AG04449 (cell line): ENCODE data around the gene TBC1D32.
A peak's percentile ranks its signal among the peaks of the same experiment; 100 is the strongest.
"Not testable (repeated sequence)": the region's sequence is repeated elsewhere in the genome, so short reads cannot be mapped to it uniquely, and the experiment has no call there.

Source experiments
- CTCF ChIA-PET: fragments of 350-600 bp; formaldehyde crosslinking; extraction: SDS; loops from one replicate; lab custom pipeline; 2021; ENCODE audit warnings: antibody characterized with exemption; lab: Yijun Ruan, JAX
- POLR2A ChIA-PET: fragments of 400-600, 350-600 bp; formaldehyde crosslinking; extraction: SDS; loops from one replicate; lab custom pipeline; 2020; ENCODE audit warnings: antibody characterized with exemption, inconsistent platforms; lab: Yijun Ruan, JAX
- DNase-seq: peaks from one replicate; pipeline ENCODE4 v3.0.0-alpha.2; 2010; ENCODE audit warnings: low read depth, low spot score
- H3K4me3 ChIP-seq: 2 replicates; pipeline ENCODE4 v1.5.1; 2011; ENCODE audit warnings: low read depth, mild to moderate bottlenecking, control low read depth, low read length
- TF ChIP-seq, protein P1 (sequence below): IDR thresholded peaks from one replicate; pipeline ENCODE4 v1.5.1; 2011; ENCODE audit warnings: mild to moderate bottlenecking, moderate library complexity, low read length, control low read depth, inconsistent platforms; ENCODE audit not compliant: insufficient read depth; ENCODE audit errors: missing control alignments

Gene TBC1D32

DNA sequence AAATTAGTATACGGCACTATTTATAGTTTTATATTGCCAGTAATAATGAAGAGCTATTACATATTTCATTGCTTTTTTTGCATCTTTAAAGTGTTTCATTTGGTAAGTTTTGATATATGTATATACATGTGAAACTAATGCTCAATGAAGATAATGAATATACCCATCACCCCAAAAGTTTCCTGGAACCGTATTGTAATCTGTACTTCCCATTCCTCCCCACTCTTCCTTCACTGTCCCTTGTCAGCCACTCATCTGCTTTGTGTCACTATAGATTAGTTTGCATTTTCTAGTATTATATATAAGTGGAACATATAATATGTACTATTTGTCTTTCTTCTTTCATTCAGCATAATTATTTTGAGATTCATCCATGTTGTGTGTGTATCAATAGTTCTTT, 10.3 kb upstream of the TBC1D32 start:
- H3K4me3 ChIP-seq = no peak overlapping the region
- TF ChIP-seq, protein P1, sequence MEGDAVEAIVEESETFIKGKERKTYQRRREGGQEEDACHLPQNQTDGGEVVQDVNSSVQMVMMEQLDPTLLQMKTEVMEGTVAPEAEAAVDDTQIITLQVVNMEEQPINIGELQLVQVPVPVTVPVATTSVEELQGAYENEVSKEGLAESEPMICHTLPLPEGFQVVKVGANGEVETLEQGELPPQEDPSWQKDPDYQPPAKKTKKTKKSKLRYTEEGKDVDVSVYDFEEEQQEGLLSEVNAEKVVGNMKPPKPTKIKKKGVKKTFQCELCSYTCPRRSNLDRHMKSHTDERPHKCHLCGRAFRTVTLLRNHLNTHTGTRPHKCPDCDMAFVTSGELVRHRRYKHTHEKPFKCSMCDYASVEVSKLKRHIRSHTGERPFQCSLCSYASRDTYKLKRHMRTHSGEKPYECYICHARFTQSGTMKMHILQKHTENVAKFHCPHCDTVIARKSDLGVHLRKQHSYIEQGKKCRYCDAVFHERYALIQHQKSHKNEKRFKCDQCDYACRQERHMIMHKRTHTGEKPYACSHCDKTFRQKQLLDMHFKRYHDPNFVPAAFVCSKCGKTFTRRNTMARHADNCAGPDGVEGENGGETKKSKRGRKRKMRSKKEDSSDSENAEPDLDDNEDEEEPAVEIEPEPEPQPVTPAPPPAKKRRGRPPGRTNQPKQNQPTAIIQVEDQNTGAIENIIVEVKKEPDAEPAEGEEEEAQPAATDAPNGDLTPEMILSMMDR = no peak
- ChIA-PET POLR2A (no interaction called here), CTCF (no interaction called here)
- no peak for DNase-seq

DNA sequence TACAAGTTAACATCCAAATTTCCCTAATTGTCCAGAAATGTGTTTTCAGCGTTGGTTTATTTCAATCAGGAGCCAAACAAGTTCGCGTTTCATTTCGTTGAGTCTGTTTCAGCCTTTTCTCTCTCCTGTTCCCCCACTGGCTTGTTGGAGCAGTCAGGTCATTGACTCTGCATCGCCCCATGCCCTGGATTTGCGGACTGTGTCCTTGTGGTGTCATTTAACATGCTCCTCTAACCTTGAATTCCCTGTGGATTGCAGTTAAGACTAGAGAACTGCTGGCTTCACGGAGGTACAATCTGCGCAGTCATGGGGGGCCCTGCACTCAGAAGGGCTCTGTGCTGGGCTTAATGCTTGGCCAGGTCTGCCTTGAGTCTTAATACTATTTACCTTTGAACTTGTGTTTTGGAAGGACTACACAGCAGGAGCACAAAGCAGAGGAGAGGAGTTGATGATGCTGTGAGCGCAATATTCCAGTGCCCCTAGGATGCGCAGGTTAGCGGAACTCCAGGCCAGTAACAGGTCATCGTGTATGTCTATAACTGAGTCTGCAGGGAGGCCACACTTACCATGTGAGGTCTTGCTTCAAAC, 5.5 kb upstream of the TBC1D32 start:
- ChIA-PET CTCF (no interaction called here), POLR2A (no interaction called here)
- TF ChIP-seq, protein P1 = no peak
- no peak for DNase-seq
- no peak overlapping the region for H3K4me3 ChIP-seq

DNA sequence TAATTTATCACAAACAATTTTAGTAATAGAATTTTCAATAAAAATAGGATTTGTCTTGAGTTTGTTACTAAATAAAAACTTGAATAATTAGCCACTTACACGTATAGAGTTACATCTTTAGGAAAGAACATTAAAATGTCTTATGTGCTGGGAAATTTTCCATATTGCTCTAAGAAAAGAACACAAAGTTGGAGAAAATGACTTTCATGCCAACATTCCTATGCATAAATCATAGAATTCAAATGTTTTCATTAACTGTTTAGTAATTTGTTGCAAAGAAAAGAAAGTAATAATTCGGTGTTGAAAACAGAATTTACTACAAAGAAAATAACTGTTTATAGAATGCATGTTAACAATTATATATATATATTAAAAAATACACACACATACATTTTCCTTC, 4.7 kb upstream of the TBC1D32 start:
- TF ChIP-seq, protein P1 = no peak
- no peak overlapping the region for H3K4me3 ChIP-seq
- DNase-seq = no peak
- ChIA-PET POLR2A (no interaction called here), CTCF (no interaction called here)

DNA sequence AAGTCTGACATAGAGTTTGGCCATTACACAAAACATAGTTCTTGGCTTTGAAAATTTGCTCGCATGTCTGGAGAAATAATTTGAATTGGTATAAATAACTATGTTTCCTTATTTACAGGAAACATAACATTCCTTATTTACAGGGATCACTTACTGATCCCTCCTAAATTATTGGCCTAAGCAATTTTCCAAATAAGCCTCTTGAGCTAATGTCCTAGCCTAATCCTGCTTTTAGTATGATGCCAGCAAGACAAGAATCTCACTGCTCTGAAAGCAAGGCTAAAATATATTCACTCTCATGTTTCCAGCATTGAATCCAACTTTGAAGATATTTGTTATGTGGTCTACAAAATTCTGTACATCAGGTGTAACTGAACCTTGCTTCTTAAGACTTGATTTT, 4.1 kb upstream of the TBC1D32 start:
- no peak overlapping the region for H3K4me3 ChIP-seq
- TF ChIP-seq, protein P1 = no peak
- no peak for DNase-seq
- POLR2A ChIA-PET = no interaction called here
- CTCF ChIA-PET = no interaction called here

DNA sequence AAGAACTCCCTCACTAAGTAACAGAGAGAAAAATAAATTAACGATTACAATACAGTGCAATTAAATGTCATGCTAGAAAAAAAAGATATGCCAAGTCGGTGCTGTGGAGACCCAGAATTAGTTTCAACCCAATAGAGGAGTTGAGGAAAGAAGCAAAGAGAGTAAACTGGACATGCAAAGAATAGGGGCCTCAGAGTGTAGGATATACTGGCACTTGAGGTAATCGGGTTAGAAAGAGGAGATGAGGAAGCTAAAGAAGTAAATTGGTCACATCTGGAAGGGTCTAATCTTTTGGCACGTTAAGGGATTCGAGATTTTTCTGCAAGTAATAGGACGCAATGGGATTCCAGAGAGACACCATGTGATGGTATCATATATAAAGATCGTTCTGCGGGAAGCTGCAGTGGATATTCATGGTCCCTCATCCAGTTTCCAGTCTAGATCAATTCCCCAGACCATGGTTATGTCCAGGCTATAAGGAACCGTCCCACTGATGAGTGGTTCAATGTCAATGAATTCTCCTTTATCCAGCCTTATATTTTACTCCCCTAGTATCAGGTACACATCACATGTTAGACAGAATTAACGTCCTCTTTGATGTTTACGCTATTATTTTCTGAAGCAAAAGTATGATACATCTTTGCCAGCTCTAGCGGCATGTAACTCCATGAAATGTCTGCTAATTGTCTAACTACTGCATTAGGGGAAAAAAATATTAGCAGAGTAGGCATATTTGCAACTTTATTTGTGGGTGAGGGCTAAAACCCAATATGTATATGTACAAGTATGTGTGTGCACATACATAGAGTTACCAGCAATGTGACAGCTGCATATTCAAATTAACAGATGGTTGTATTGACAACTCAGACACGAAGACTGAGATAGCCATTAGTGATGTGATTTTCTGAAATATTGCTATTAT, 1.1 kb upstream of the TBC1D32 start:
- POLR2A ChIA-PET = interaction anchor here (0.7 to 1.3 kb wide), 2 partner anchors 25 to 256 kb away, joined by 3 to 7 read pairs; no protein-coding TSS in a partner anchor
- CTCF ChIA-PET = interaction anchor here (0.7 to 1.5 kb wide), 5 partner anchors 17 to 849 kb away, joined by 3 to 6 read pairs (median 3); no protein-coding TSS in a partner anchor
- H3K4me3 ChIP-seq = peak overlapping the region; percentile 79
- TF ChIP-seq, protein P1 = no peak
- no peak for DNase-seq

DNA sequence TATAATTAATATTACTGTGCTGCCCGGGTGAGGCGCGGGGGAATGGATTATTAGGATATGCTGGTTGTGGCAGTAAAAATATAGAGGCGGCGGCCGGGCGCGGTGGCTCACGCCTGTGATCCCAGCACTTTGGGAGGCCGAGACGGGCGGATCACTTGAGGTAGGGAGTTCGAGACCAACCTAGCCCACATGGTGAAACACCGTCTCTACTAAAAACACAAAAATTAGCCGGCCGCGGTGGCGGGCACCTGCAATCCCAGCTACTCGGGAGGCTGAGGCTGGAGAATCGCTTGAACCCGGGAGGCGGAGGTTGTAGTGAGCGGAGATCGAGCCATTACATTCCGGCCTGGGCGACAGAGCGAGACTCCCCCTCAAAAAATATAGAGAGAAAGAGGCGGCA, 586 bp downstream of the TBC1D32 start:
- DNase-seq, POLR2A ChIA-PET: not testable (repeated sequence)
- CTCF ChIA-PET = interaction anchor here (1.3 to 1.5 kb wide), 3 partner anchors 15 to 67 kb away, joined by 3 to 6 read pairs (median 6); no protein-coding TSS in a partner anchor

More for the DNA sequence above, 586 bp downstream of the TBC1D32 start:
- peak overlapping the region; percentile 79 for H3K4me3 ChIP-seq
